ENCODE results near the gene FMN1.

GRCh38 chr15:32901192-32901591 lies 293.3 kb downstream of the FMN1 start:
- TF ChIP-seq ESRRA (CRISPR knock-in tag; IDR thresholded peaks at IDR 0.05; ENCODE audit: borderline replicate concordance) = no peak
- TF ChIP-seq CTCF (IDR thresholded peaks at IDR 0.05) = no peak
- TF ChIP-seq MAX (CRISPR knock-in tag; IDR thresholded peaks at IDR 0.05) = no peak
- TF ChIP-seq ZNF121 (CRISPR knock-in tag; IDR thresholded peaks at IDR 0.05) = no peak
- no peak for TF ChIP-seq ZNF232 (CRISPR knock-in tag; IDR thresholded peaks at IDR 0.05)
- no peak for TF ChIP-seq TEAD4 (CRISPR knock-in tag; IDR thresholded peaks at IDR 0.05)
- no peak for TF ChIP-seq GABPB1 (CRISPR knock-in tag; IDR thresholded peaks at IDR 0.05)
